ENCODE data around the gene RXFP4. TPM values are rescaled to one million over a fixed set of nuclear protein-coding genes. Genes with fewer than 3 reads are reported as not detected.

RXFP4 gene
- total RNA-seq, 1 donor from 2014 or later = not detected

GRCh38 chr1:155968670-155969069 is 27.2 kb downstream of the RXFP4 start:
- Mint-ChIP-seq H3K4me1 (ENCODE audit: low read depth) (peaks cover 62% of the 10 kb centered on the region), H3K36me3 (ENCODE audit: low read depth) (peaks cover 87% of the 10 kb centered on the region), H3K9me3 (no peaks in the 10 kb centered on the region), H3K27me3 (ENCODE audit: low read depth) (no peaks in the 10 kb centered on the region), H3K27ac (peak overlapping the region; percentile 84), H3K4me3 (ENCODE audit: low read depth) (peak overlapping the region; percentile 36)
- DNase-seq (ENCODE audit: low spot score) = no peak
- intact Hi-C loops (cut with micrococcal nuclease) = no loop called here

- H3K4me1 Mint-ChIP-seq (ENCODE audit: low read depth) = peaks cover 66% of the 10 kb centered on the region
- no peaks in the 10 kb centered on the region for H3K27me3 Mint-ChIP-seq (ENCODE audit: low read depth)
- H3K36me3 Mint-ChIP-seq (ENCODE audit: low read depth) = peaks cover 89% of the 10 kb centered on the region
- peak overlapping the region; percentile 19 for H3K4me3 Mint-ChIP-seq (ENCODE audit: low read depth)
- intact Hi-C loops (cut with micrococcal nuclease) = no loop called here
- H3K9me3 Mint-ChIP-seq = no peaks in the 10 kb centered on the region
- DNase-seq (ENCODE audit: low spot score) = no peak
- peak overlapping the region; percentile 85 for H3K27ac Mint-ChIP-seq
Observed at GRCh38 chr1:155969377-155969791, 27.9 kb downstream of the RXFP4 start.

GRCh38 chr1:155970531-155971167 is 29.2 kb downstream of the RXFP4 start:
- H3K36me3 Mint-ChIP-seq (ENCODE audit: low read depth) = peaks cover 89% of the 10 kb centered on the region
- H3K27me3 Mint-ChIP-seq (ENCODE audit: low read depth) = no peaks in the 10 kb centered on the region
- no peak for DNase-seq (ENCODE audit: low spot score)
- H3K4me3 Mint-ChIP-seq (ENCODE audit: low read depth) = peak overlapping the region; percentile 67
- no peaks in the 10 kb centered on the region for H3K9me3 Mint-ChIP-seq
- intact Hi-C loops (cut with micrococcal nuclease) = loop anchor here (10.0 kb wide), 1 partner anchor 224 kb away; the partner anchor contains the start of gene SLC25A44
- peaks cover 74% of the 10 kb centered on the region for H3K4me1 Mint-ChIP-seq (ENCODE audit: low read depth)
- H3K27ac Mint-ChIP-seq = peak overlapping the region; percentile 85

GRCh38 chr1:155971910-155972809 is 30.7 kb downstream of the RXFP4 start:
- H3K27ac Mint-ChIP-seq = peak overlapping the region; percentile 39
- H3K36me3 Mint-ChIP-seq (ENCODE audit: low read depth) = peaks cover 88% of the 10 kb centered on the region
- intact Hi-C loops (cut with micrococcal nuclease) = loop anchor here (10.0 kb wide), 1 partner anchor 223 kb away; the partner anchor contains the start of gene SLC25A44
- no peaks in the 10 kb centered on the region for H3K27me3 Mint-ChIP-seq (ENCODE audit: low read depth)
- no peak for DNase-seq (ENCODE audit: low spot score)
- H3K4me1 Mint-ChIP-seq (ENCODE audit: low read depth) = peaks cover 75% of the 10 kb centered on the region
- peak overlapping the region; percentile 48 for H3K4me3 Mint-ChIP-seq (ENCODE audit: low read depth)
- no peaks in the 10 kb centered on the region for H3K9me3 Mint-ChIP-seq

GRCh38 chr1:155973723-155974122 is 32.3 kb downstream of the RXFP4 start:
- DNase-seq (ENCODE audit: low spot score) = no peak
- H3K4me3 Mint-ChIP-seq (ENCODE audit: low read depth) = peak overlapping the region; percentile 95
- H3K36me3 Mint-ChIP-seq (ENCODE audit: low read depth) = peaks cover 78% of the 10 kb centered on the region
- intact Hi-C loops (cut with micrococcal nuclease) = loop anchor here (10.0 kb wide), 1 partner anchor 221 kb away; the partner anchor contains the start of gene SLC25A44
- H3K27ac Mint-ChIP-seq = no peak overlapping the region
- H3K27me3 Mint-ChIP-seq (ENCODE audit: low read depth) = no peaks in the 10 kb centered on the region
- peaks cover 62% of the 10 kb centered on the region for H3K4me1 Mint-ChIP-seq (ENCODE audit: low read depth)
- H3K9me3 Mint-ChIP-seq = no peaks in the 10 kb centered on the region

- peak overlapping the region; percentile 95 for H3K4me3 Mint-ChIP-seq (ENCODE audit: low read depth)
- peaks cover 71% of the 10 kb centered on the region for H3K36me3 Mint-ChIP-seq (ENCODE audit: low read depth)
- no peaks in the 10 kb centered on the region for H3K9me3 Mint-ChIP-seq
- no peaks in the 10 kb centered on the region for H3K27me3 Mint-ChIP-seq (ENCODE audit: low read depth)
- peaks cover 55% of the 10 kb centered on the region for H3K4me1 Mint-ChIP-seq (ENCODE audit: low read depth)
- no peak for DNase-seq (ENCODE audit: low spot score)
- peak overlapping the region; percentile 95 for H3K27ac Mint-ChIP-seq
- intact Hi-C loops (cut with micrococcal nuclease) = loop anchor here (10.0 kb wide), 1 partner anchor 220 kb away; the partner anchor contains the start of gene SLC25A44
Observed at GRCh38 chr1:155974208-155975115, 33.0 kb downstream of the RXFP4 start.

- Mint-ChIP-seq H3K27ac (peak overlapping the region; percentile 95), H3K4me3 (ENCODE audit: low read depth) (peak overlapping the region; percentile 95), H3K9me3 (no peaks in the 10 kb centered on the region), H3K27me3 (ENCODE audit: low read depth) (no peaks in the 10 kb centered on the region), H3K4me1 (ENCODE audit: low read depth) (peaks cover 55% of the 10 kb centered on the region), H3K36me3 (ENCODE audit: low read depth) (peaks cover 63% of the 10 kb centered on the region)
- intact Hi-C loops (cut with micrococcal nuclease) = loop anchor here (1.0 to 10.0 kb wide), 3 partner anchors 29 to 219 kb away; partner anchors contain the start of genes RIT1 and SLC25A44
- no peak for DNase-seq (ENCODE audit: low spot score)
Observed at GRCh38 chr1:155975375-155976061, 34.1 kb downstream of the RXFP4 start.

- peaks cover 64% of the 10 kb centered on the region for H3K36me3 Mint-ChIP-seq (ENCODE audit: low read depth)
- H3K4me1 Mint-ChIP-seq (ENCODE audit: low read depth) = peaks cover 55% of the 10 kb centered on the region
- intact Hi-C loops (cut with micrococcal nuclease) = loop anchor here (1.0 to 10.0 kb wide), 3 partner anchors 30 to 219 kb away; partner anchors contain the start of genes RIT1 and SLC25A44
- peak overlapping the region; percentile 95 for H3K27ac Mint-ChIP-seq
- peak overlapping the region; percentile 95 for H3K4me3 Mint-ChIP-seq (ENCODE audit: low read depth)
- H3K27me3 Mint-ChIP-seq (ENCODE audit: low read depth) = no peaks in the 10 kb centered on the region
- peak; percentile 34 for DNase-seq (ENCODE audit: low spot score)
- no peaks in the 10 kb centered on the region for H3K9me3 Mint-ChIP-seq
Observed at GRCh38 chr1:155976062-155976912, 34.8 kb downstream of the RXFP4 start.

- Mint-ChIP-seq H3K4me3 (ENCODE audit: low read depth) (peak overlapping the region; percentile 95), H3K4me1 (ENCODE audit: low read depth) (peaks cover 57% of the 10 kb centered on the region), H3K27me3 (ENCODE audit: low read depth) (no peaks in the 10 kb centered on the region), H3K9me3 (no peaks in the 10 kb centered on the region), H3K36me3 (ENCODE audit: low read depth) (peaks cover 66% of the 10 kb centered on the region), H3K27ac (peak overlapping the region; percentile 95)
- no peak for DNase-seq (ENCODE audit: low spot score)
- intact Hi-C loops (cut with micrococcal nuclease) = loop anchor here (1.0 to 10.0 kb wide), 4 partner anchors 31 to 218 kb away; partner anchors contain the start of genes KHDC4, RIT1 and SLC25A44
Observed at GRCh38 chr1:155976913-155977689, 35.7 kb downstream of the RXFP4 start.

- Mint-ChIP-seq H3K36me3 (ENCODE audit: low read depth) (peaks cover 60% of the 10 kb centered on the region), H3K27ac (peak overlapping the region; percentile 95), H3K27me3 (ENCODE audit: low read depth) (no peaks in the 10 kb centered on the region), H3K4me3 (ENCODE audit: low read depth) (peak overlapping the region; percentile 95), H3K9me3 (no peaks in the 10 kb centered on the region), H3K4me1 (ENCODE audit: low read depth) (peaks cover 57% of the 10 kb centered on the region)
- DNase-seq (ENCODE audit: low spot score) = peak; percentile 16
- intact Hi-C loops (cut with micrococcal nuclease) = loop anchor here (1.0 to 10.0 kb wide), 3 partner anchors 44 to 217 kb away; partner anchors contain the start of genes KHDC4, RIT1 and SLC25A44
Observed at GRCh38 chr1:155977690-155978324, 36.4 kb downstream of the RXFP4 start.

Measured in activated T-helper 2 cell treated with anti-CD3 and anti-CD28 coated beads, Interferon-gamma antibody, Interleukin-2, Interleukin-4, amounts not matched to agents 10 μg/mL and 5 μg/mL and 100 μg/mL, durations not matched to agents 14 hours and 24 hours and 36 hours (primary cell).